H1 (cell line): Measurements from ENCODE around the gene SLC17A5. TPM values are rescaled to one million over a fixed set of nuclear protein-coding genes. Genes with fewer than 3 reads are reported as not detected.

ENCODE experiments used
- CTCF ChIA-PET: fragments of 300-600 bp; sonication (Branson Sonifier 250); formaldehyde crosslinking; loops from one replicate; lab custom pipeline; 2021; ENCODE audit not compliant: partially characterized antibody; lab: Charles Lee
- POLR2A ChIA-PET: fragments of 300-600 bp; sonication (Branson Sonifier 250); formaldehyde crosslinking; loops from one replicate; lab custom pipeline; 2021; ENCODE audit warnings: inconsistent platforms; ENCODE audit not compliant: partially characterized antibody; lab: Charles Lee
- DNase-seq, 2 experiments: peaks; one replicate each; pipeline versions ENCODE4 v3.0.0 to v3.0.0-alpha.2; 2010 to 2022; ENCODE audit warnings: low spot score in 2 of 2, low read depth in 1 of 2, mixed read lengths in 1 of 2
- FAIRE-seq: peaks from 2 replicates; lab custom pipeline; 2011; peaks lifted over from hg19 to GRCh38; lab: Jason Lieb, UNC
- H2AFZ ChIP-seq: 2 replicates; pipeline ENCODE4 v1.8.1; 2012; ENCODE audit warnings: low read length, inconsistent platforms
- H2AK5ac ChIP-seq: 2 replicates; pipeline ENCODE4 v1.6.1; 2013; ENCODE audit warnings: low read depth, low read length
- H2BK120ac ChIP-seq: replicated peaks from 2 replicates; pipeline ENCODE3; 2013; ENCODE audit warnings: low read depth, low read length, inconsistent platforms
- H2BK12ac ChIP-seq: 2 replicates; pipeline ENCODE4 v1.6.1; 2013; ENCODE audit warnings: low read depth, low read length
- H2BK15ac ChIP-seq: 2 replicates; pipeline ENCODE4 v1.6.1; 2013; ENCODE audit warnings: low read length
- H2BK20ac ChIP-seq: 2 replicates; pipeline ENCODE4 v1.6.1; 2013; ENCODE audit warnings: low read length
- H2BK5ac ChIP-seq: 2 replicates; pipeline ENCODE4 v1.6.1; 2013; ENCODE audit warnings: low read depth, low read length
- H3K14ac ChIP-seq: 2 replicates; pipeline ENCODE4 v1.6.1; 2013; ENCODE audit warnings: inconsistent platforms; ENCODE audit not compliant: insufficient read length
- H3K18ac ChIP-seq: 2 replicates; pipeline ENCODE4 v1.6.1; 2013; ENCODE audit warnings: low read length; ENCODE audit errors: extremely low read depth
- H3K23ac ChIP-seq: 2 replicates; pipeline ENCODE4 v1.6.1; 2013; ENCODE audit warnings: inconsistent platforms; ENCODE audit not compliant: insufficient read length
- H3K23me2 ChIP-seq: 2 replicates; pipeline ENCODE4 v1.6.1; 2013; ENCODE audit warnings: low read depth, low read length
- H3K27ac ChIP-seq: 2 replicates; pipeline ENCODE4 v1.6.1; 2011; ENCODE audit warnings: low read depth, low read length, inconsistent platforms
- H3K27me3 ChIP-seq, 4 experiments: replicated peaks in 1 of 4; 1 replicate in 1 of 4; 2 replicates in 3 of 4; pipeline versions ENCODE4 v1.6.1 to v1.8.1; 2011 to 2013; ENCODE audit warnings: low read length in 3 of 4, mild to moderate bottlenecking in 3 of 4, inconsistent platforms in 2 of 4, mixed read lengths in 2 of 4, moderate library complexity in 1 of 4; ENCODE audit not compliant: control insufficient read depth in 3 of 4, insufficient read depth in 3 of 4; ENCODE audit errors: extremely low read depth in 1 of 4
- H3K36me3 ChIP-seq, 4 experiments: 2 replicates each; pipeline versions ENCODE4 v1.6.1 to v1.8.1; 2011 to 2013; ENCODE audit warnings: mild to moderate bottlenecking in 4 of 4, low read length in 3 of 4, moderate library complexity in 2 of 4, control low read depth in 1 of 4, inconsistent platforms in 1 of 4; ENCODE audit not compliant: insufficient read depth in 4 of 4, control insufficient read depth in 2 of 4
- H3K4ac ChIP-seq: replicated peaks from 2 replicates; pipeline ENCODE3; 2013; ENCODE audit warnings: low read length, low read depth, mixed read lengths, inconsistent platforms; ENCODE audit not compliant: insufficient read length
- H3K4me1 ChIP-seq, 4 experiments: replicated peaks in 1 of 4; 1 replicate in 1 of 4; 2 replicates in 3 of 4; pipeline versions ENCODE4 v1.6.1 to v1.8.1; 2011 to 2013; ENCODE audit warnings: low read length in 3 of 4, inconsistent platforms in 2 of 4, mixed read lengths in 1 of 4; ENCODE audit not compliant: insufficient read depth in 4 of 4, control insufficient read depth in 3 of 4
- H3K4me2 ChIP-seq, 2 experiments: 2 replicates each; pipeline versions ENCODE4 v1.6.1 to v1.8.1; 2011 to 2013; ENCODE audit warnings: low read depth in 2 of 2, low read length in 2 of 2, control low read depth in 1 of 2, inconsistent platforms in 1 of 2, mild to moderate bottlenecking in 1 of 2; ENCODE audit not compliant: insufficient read depth in 1 of 2
- H3K4me3 ChIP-seq, 4 experiments: fragments of 200-600, 300-600 bp in 1 of 4; sonication (generic), shearing (Covaris generic), sonication (Bioruptor Twin) in 1 of 4; 2 replicates each; pipeline versions ENCODE4 v1.5.1 to v1.8.1; 2011 to 2016; ENCODE audit warnings: low read length in 4 of 4, low read depth in 3 of 4, control low read depth in 2 of 4, inconsistent platforms in 2 of 4, mild to moderate bottlenecking in 2 of 4, mixed read lengths in 1 of 4, moderate library complexity in 1 of 4; ENCODE audit not compliant: insufficient read depth in 2 of 4; ENCODE audit errors: extremely low read depth in 1 of 4
- H3K56ac ChIP-seq: replicated peaks from 2 replicates; pipeline ENCODE3; 2013; ENCODE audit warnings: low read depth, mild to moderate bottlenecking, mixed read lengths, low read length, inconsistent platforms; ENCODE audit not compliant: insufficient read length
- H3K79me1 ChIP-seq: 2 replicates; pipeline ENCODE4 v1.6.1; 2013; ENCODE audit warnings: low read depth, low read length, control low read depth
- H3K79me2 ChIP-seq, 2 experiments: 2 replicates each; pipeline versions ENCODE4 v1.6.1 to v1.8.1; 2012 to 2013; ENCODE audit warnings: low read length in 2 of 2, mild to moderate bottlenecking in 2 of 2, inconsistent platforms in 1 of 2; ENCODE audit not compliant: insufficient read depth in 2 of 2, control insufficient read depth in 1 of 2
- H3K9ac ChIP-seq, 4 experiments: replicated peaks in 1 of 4; 1 replicate in 1 of 4; 2 replicates in 3 of 4; pipeline versions ENCODE4 v1.6.1 to v1.8.1; 2011 to 2013; ENCODE audit warnings: low read depth in 3 of 4, low read length in 3 of 4, control low read depth in 2 of 4, mild to moderate bottlenecking in 2 of 4, moderate library complexity in 2 of 4, inconsistent platforms in 1 of 4; ENCODE audit errors: extremely low read depth in 1 of 4
- H3K9me3 ChIP-seq, 2 experiments: 2 replicates each; pipeline versions ENCODE4 v1.6.1 to v1.8.1; 2012 to 2013; ENCODE audit warnings: mild to moderate bottlenecking in 2 of 2, moderate library complexity in 2 of 2, control low read depth in 1 of 2, inconsistent platforms in 1 of 2, low read depth in 1 of 2, low read length in 1 of 2, mixed read lengths in 1 of 2; ENCODE audit not compliant: insufficient read depth in 2 of 2
- H4K20me1 ChIP-seq, 2 experiments: replicated peaks in 1 of 2; 2 replicates each; pipeline versions ENCODE3 to v1.8.1; 2011 to 2013; ENCODE audit warnings: inconsistent platforms in 2 of 2, low read length in 2 of 2, mild to moderate bottlenecking in 1 of 2; ENCODE audit not compliant: insufficient read depth in 2 of 2, control insufficient read depth in 1 of 2
- H4K5ac ChIP-seq: 2 replicates; pipeline ENCODE4 v1.6.1; 2013; ENCODE audit warnings: low read length, low read depth, mixed read lengths, inconsistent platforms; ENCODE audit not compliant: insufficient read length
- H4K8ac ChIP-seq: 2 replicates; pipeline ENCODE4 v1.8.0; 2013; ENCODE audit warnings: mild to moderate bottlenecking, moderate library complexity, low read length, inconsistent platforms; ENCODE audit not compliant: insufficient read depth; ENCODE audit errors: extremely low read depth
- H4K91ac ChIP-seq: replicated peaks from 2 replicates; pipeline ENCODE3; 2013; ENCODE audit warnings: low read length, mixed read lengths, inconsistent platforms; ENCODE audit not compliant: insufficient read length
- ASH2L ChIP-seq: fragments of 200-600, 300-600 bp; sonication (generic); IDR thresholded peaks from one replicate; pipeline ENCODE4 v1.7.1; 2017; ENCODE audit warnings: low read length
- CREB1 ChIP-seq: IDR thresholded peaks from 2 replicates; pipeline ENCODE4 v1.6.1; 2012; ENCODE audit warnings: inconsistent platforms
- EZH2 ChIP-seq: fragments of 200-600 bp; sonication (generic); IDR thresholded peaks from 2 replicates; pipeline ENCODE4 v1.7.1; 2012; ENCODE audit warnings: low read depth, mild to moderate bottlenecking, moderate library complexity, low read length, inconsistent platforms; ENCODE audit not compliant: severe bottlenecking
- GTF2F1 ChIP-seq: IDR thresholded peaks from 2 replicates; pipeline ENCODE4 v1.6.1; 2012; ENCODE audit warnings: low read depth, low read length, improper control_type of control experiment, borderline replicate concordance
- JUN ChIP-seq: IDR thresholded peaks from 2 replicates; pipeline ENCODE4 v1.6.1; 2011; ENCODE audit warnings: low read depth, mild to moderate bottlenecking, improper control_type of control experiment, low read length
- MAFK ChIP-seq: IDR thresholded peaks from 2 replicates; pipeline ENCODE4 v1.6.1; 2012; ENCODE audit warnings: low read depth, mild to moderate bottlenecking, improper control_type of control experiment, low read length
- SIN3A ChIP-seq, 2 experiments: IDR thresholded peaks in 1 of 2; conservative IDR thresholded peaks in 1 of 2; 2 replicates each; pipeline ENCODE4 v1.6.1; 2011 to 2012; ENCODE audit warnings: low read length in 2 of 2, improper control_type of control experiment in 1 of 2, low read depth in 1 of 2, mild to moderate bottlenecking in 1 of 2
- SRF ChIP-seq: IDR thresholded peaks from 2 replicates; pipeline ENCODE4 v1.6.1; 2011; ENCODE audit warnings: mild to moderate bottlenecking, low read depth, low read length, moderate library complexity
- TAF7 ChIP-seq: optimal IDR thresholded peaks from 2 replicates; pipeline ENCODE3; 2011; ENCODE audit warnings: low read depth, mild to moderate bottlenecking, inconsistent platforms, low read length, moderate library complexity, borderline replicate concordance
- WGBS, 2 experiments: shearing (Covaris generic) in 1 of 2; methylation state at CpG; one replicate each; pipeline versions ENCODE4 v1.1.6 to v1.1.7; 2013 to 2015; ENCODE audit warnings: low lambda C conversion rate in 2 of 2, mixed read lengths in 2 of 2, inconsistent platforms in 1 of 2, low coverage in 1 of 2, missing lambda C conversion rate in 1 of 2; ENCODE audit not compliant: insufficient replicate concordance in 2 of 2, insufficient coverage in 1 of 2, insufficient read length in 1 of 2; ENCODE audit errors: extremely low coverage in 1 of 2, missing lambda C conversion rate in 1 of 2; 5-methylcytosine and 5-hydroxymethylcytosine counted together
- polyA plus RNA-seq, 7 experiments: library from polyadenylated mRNA; depleted of rRNA in 3 of 7; stranded (reverse) in 5 of 7; unstranded in 2 of 7; fragments of >200 nt in 5 of 7; fragments of 200-250 nt in 2 of 7; gene quantifications; 1 replicate in 5 of 7; 2 replicates in 1 of 7; 4 replicates in 1 of 7; pipeline versions ENCODE4 v1.2.1 to v1.2.3, GENCODE V29; 2011 to 2013; ENCODE audit warnings: missing spikeins in 2 of 7, mixed read lengths in 2 of 7
- total RNA-seq: library from RNA; stranded (reverse); fragmentation: NEBNext Ultra II Directional; extraction: Animal tissue kit (Norgen Biotek cat#: 25700); gene quantifications from 2 replicates; pipeline ENCODE4 v1.2.1, GENCODE V29; 2021

The SLC17A5 gene
- total and polyA plus RNA-seq, 2 of the 8 experiments (the other 6 are each of a cell fraction or from before 2014, with no cell fraction given), result 11.0 to 11.9 TPM

DNA sequence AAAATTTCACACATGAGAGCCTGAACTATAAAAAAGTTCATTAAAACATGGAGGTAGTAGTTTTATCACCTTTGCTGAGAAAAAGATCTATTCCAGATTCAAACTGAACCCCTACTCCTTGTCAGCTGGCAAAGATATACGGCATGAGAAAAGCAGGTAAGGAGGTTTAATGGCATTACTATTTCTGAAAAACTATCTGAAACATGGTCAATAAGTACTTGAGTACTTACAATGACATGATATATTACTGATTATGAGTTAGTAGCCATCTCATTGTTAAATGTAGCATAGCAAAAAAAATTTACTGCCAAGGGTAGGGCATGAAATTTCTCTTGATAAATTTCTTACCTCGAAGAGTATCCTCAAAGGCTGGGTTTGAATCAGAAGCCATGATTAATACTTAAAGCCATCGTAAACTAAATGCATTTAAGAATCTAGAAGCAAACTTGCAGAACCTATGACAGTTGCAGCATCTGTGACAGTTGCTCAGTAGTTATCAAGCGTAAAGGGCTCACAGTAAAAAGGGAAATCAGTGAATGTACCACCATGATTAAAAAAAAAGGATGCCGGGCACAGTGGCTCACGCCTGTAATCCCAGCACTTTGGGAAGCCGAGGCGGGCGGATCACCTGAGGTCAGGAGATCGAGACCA lies 8.7 kb downstream of the SLC17A5 start:
- peak overlapping the region; percentile 39 to 64 for H3K4me2 ChIP-seq
- CTCF ChIA-PET, result interaction anchor here (0.6 to 2.2 kb wide), 4 partner anchors 8 to 779 kb away, joined by 3 to 14 read pairs (median 4); no protein-coding TSS in a partner anchor

More for the DNA sequence above, 8.7 kb downstream of the SLC17A5 start:
- Histone ChIP-seq H2BK15ac (no peak overlapping the region), H3K27ac (no peak overlapping the region), H2AK5ac (no peak overlapping the region), H3K23ac (no peak overlapping the region), H3K9me3 (no peaks in the 10 kb centered on the region), H2BK20ac (no peak overlapping the region), H3K27me3 (no peaks in the 10 kb centered on the region), H2BK120ac (no peak overlapping the region), H2AFZ (no peak overlapping the region; the same call in 1 of the 2 replicates), H4K20me1 (no peaks in the 10 kb centered on the region), H3K23me2 (no peaks in the 10 kb centered on the region), H3K14ac (no peak overlapping the region), H3K9ac (no peak overlapping the region), H3K4me3 (peak overlapping the region in 2 of 4 experiments; percentile 11 to 49; a peak in 3 of 8 replicates), H3K56ac (no peak overlapping the region), H4K8ac (no peak overlapping the region), H3K79me1 (no peaks in the 10 kb centered on the region), H2BK5ac (no peak overlapping the region), H3K79me2 (no peaks in the 10 kb centered on the region), H3K36me3 (no peaks in the 10 kb centered on the region; a peak in 1 of 8 replicates), H3K4ac (no peak overlapping the region), H3K4me1 (no peaks in the 10 kb centered on the region), H4K91ac (no peak overlapping the region), H3K18ac (no peak overlapping the region), H2BK12ac (no peak overlapping the region), H4K5ac (no peak overlapping the region)
- TF ChIP-seq MAFK, result no peak
- no peak for TF ChIP-seq SRF
- TF ChIP-seq GTF2F1, result no peak
- TF ChIP-seq TAF7, result no peak
- TF ChIP-seq CREB1, result no peak
- no peak for TF ChIP-seq JUN
- no peak for TF ChIP-seq ASH2L
- no peak for TF ChIP-seq SIN3A (conservative IDR thresholded peaks at IDR 0.05 in 1 of 2, IDR thresholded peaks at IDR 0.05 in 1 of 2; ENCODE audit: low read depth in 1 of 2, low read length in 2 of 2)
- no peak for TF ChIP-seq EZH2
- DNase-seq (no peak), FAIRE-seq (no peak)
- WGBS, 2 experiments, result 54% methylated on average over 10 of the region's 10 CpGs; no CpG with 5 or more reads in 1 of the 2 experiments
- POLR2A ChIA-PET, result interaction anchor here (1.0 to 3.2 kb wide), 7 partner anchors 8 to 132 kb away, joined by 3 to 23 read pairs (median 5); partner anchors contain the start of genes EEF1A1 and SLC17A5
